Measurements from ENCODE around the gene SV2A. TPM values are rescaled to one million over a fixed set of nuclear protein-coding genes. Genes with fewer than 3 reads are reported as not detected.
A peak's percentile ranks its signal among the peaks of the same experiment; 100 is the strongest.
"Not testable (repeated sequence)": the region's sequence is repeated elsewhere in the genome, so short reads cannot be mapped to it uniquely, and the experiment has no call there.

Gene SV2A
- total RNA-seq, 1 donor from 2014 or later: 17.3 TPM

GRCh38 chr1:149896575-149896974 lies 21.1 kb downstream of the SV2A start:
- H3K4me1 Mint-ChIP-seq (ENCODE audit: low read depth): peaks cover 32% of the 10 kb centered on the region
- DNase-seq (ENCODE audit: low spot score): no peak
- no peak overlapping the region for H3K27ac Mint-ChIP-seq
- H3K9me3 Mint-ChIP-seq: no peaks in the 10 kb centered on the region
- peaks cover 2% of the 10 kb centered on the region for H3K27me3 Mint-ChIP-seq (ENCODE audit: insufficient read depth)
- H3K36me3 Mint-ChIP-seq (ENCODE audit: low read depth): peaks cover 5% of the 10 kb centered on the region
- H3K4me3 Mint-ChIP-seq: no peak overlapping the region
- intact Hi-C loops (cut with micrococcal nuclease): loop anchor here (10.0 kb wide), 3 partner anchors 68 to 318 kb away; no protein-coding TSS in a partner anchor

- no peaks in the 10 kb centered on the region for H3K36me3 Mint-ChIP-seq (ENCODE audit: low read depth)
- no peak for DNase-seq (ENCODE audit: low spot score)
- H3K4me1 Mint-ChIP-seq (ENCODE audit: low read depth): peaks cover 4% of the 10 kb centered on the region
- intact Hi-C loops (cut with micrococcal nuclease): loop anchor here (2.0 kb wide), 1 partner anchor 162 kb away; no protein-coding TSS in a partner anchor
- H3K4me3 Mint-ChIP-seq: no peak overlapping the region
- H3K27ac Mint-ChIP-seq: no peak overlapping the region
- no peaks in the 10 kb centered on the region for H3K9me3 Mint-ChIP-seq
- no peaks in the 10 kb centered on the region for H3K27me3 Mint-ChIP-seq (ENCODE audit: insufficient read depth)
Measured at GRCh38 chr1:149888999-149889289, 28.7 kb downstream of the SV2A start.

GRCh38 chr1:149888247-149888998 lies 29.2 kb downstream of the SV2A start:
- intact Hi-C loops (cut with micrococcal nuclease): loop anchor here (2.0 kb wide), 1 partner anchor 162 kb away; no protein-coding TSS in a partner anchor
- no peaks in the 10 kb centered on the region for H3K9me3 Mint-ChIP-seq
- no peaks in the 10 kb centered on the region for H3K27me3 Mint-ChIP-seq (ENCODE audit: insufficient read depth)
- H3K4me3 Mint-ChIP-seq: no peak overlapping the region
- no peaks in the 10 kb centered on the region for H3K36me3 Mint-ChIP-seq (ENCODE audit: low read depth)
- H3K4me1 Mint-ChIP-seq (ENCODE audit: low read depth): peaks cover 4% of the 10 kb centered on the region
- DNase-seq (ENCODE audit: low spot score): peak; percentile 67
- H3K27ac Mint-ChIP-seq: no peak overlapping the region

GRCh38 chr1:149887456-149888246 lies 30.0 kb downstream of the SV2A start:
- H3K36me3 Mint-ChIP-seq (ENCODE audit: low read depth): no peaks in the 10 kb centered on the region
- no peak overlapping the region for H3K4me3 Mint-ChIP-seq
- no peaks in the 10 kb centered on the region for H3K9me3 Mint-ChIP-seq
- peak; percentile 80 for DNase-seq (ENCODE audit: low spot score)
- H3K27ac Mint-ChIP-seq: no peak overlapping the region
- H3K27me3 Mint-ChIP-seq (ENCODE audit: insufficient read depth): no peaks in the 10 kb centered on the region
- intact Hi-C loops (cut with micrococcal nuclease): loop anchor here (2.0 kb wide), 2 partner anchors 121 to 163 kb away; no protein-coding TSS in a partner anchor
- H3K4me1 Mint-ChIP-seq (ENCODE audit: low read depth): peaks cover 4% of the 10 kb centered on the region

GRCh38 chr1:149887196-149887455 lies 30.5 kb downstream of the SV2A start:
- H3K27me3 Mint-ChIP-seq (ENCODE audit: insufficient read depth); H3K4me3 Mint-ChIP-seq; DNase-seq (ENCODE audit: low spot score); H3K36me3 Mint-ChIP-seq (ENCODE audit: low read depth); H3K9me3 Mint-ChIP-seq; H3K27ac Mint-ChIP-seq; H3K4me1 Mint-ChIP-seq (ENCODE audit: low read depth): not testable (repeated sequence)
- intact Hi-C loops (cut with micrococcal nuclease): loop anchor here (2.0 kb wide), 1 partner anchor 122 kb away; no protein-coding TSS in a partner anchor

- DNase-seq (ENCODE audit: low spot score): peak; percentile 90
- H3K36me3 Mint-ChIP-seq (ENCODE audit: low read depth): peaks cover 1% of the 10 kb centered on the region
- H3K27ac Mint-ChIP-seq: no peak overlapping the region
- no peaks in the 10 kb centered on the region for H3K27me3 Mint-ChIP-seq (ENCODE audit: insufficient read depth)
- H3K4me3 Mint-ChIP-seq: no peak overlapping the region
- no peaks in the 10 kb centered on the region for H3K9me3 Mint-ChIP-seq
- peaks cover 13% of the 10 kb centered on the region for H3K4me1 Mint-ChIP-seq (ENCODE audit: low read depth)
- intact Hi-C loops (cut with micrococcal nuclease): loop anchor here (1.0 to 2.0 kb wide), 5 partner anchors 13 to 348 kb away; partner anchors contain the start of genes BOLA1, SF3B4 and VPS45
Measured at GRCh38 chr1:149886396-149887195, 31.0 kb downstream of the SV2A start.

- not testable (repeated sequence) for H3K9me3 Mint-ChIP-seq; H3K36me3 Mint-ChIP-seq (ENCODE audit: low read depth); H3K4me3 Mint-ChIP-seq; DNase-seq (ENCODE audit: low spot score); H3K27ac Mint-ChIP-seq; H3K27me3 Mint-ChIP-seq (ENCODE audit: insufficient read depth)
- peaks cover 15% of the 10 kb centered on the region for H3K4me1 Mint-ChIP-seq (ENCODE audit: low read depth)
- intact Hi-C loops (cut with micrococcal nuclease): loop anchor here (1.0 to 2.0 kb wide), 5 partner anchors 13 to 348 kb away; partner anchors contain the start of genes BOLA1, SF3B4 and VPS45
Measured at GRCh38 chr1:149886121-149886395, 31.6 kb downstream of the SV2A start.

GRCh38 chr1:149885339-149886120 lies 32.1 kb downstream of the SV2A start:
- peak; percentile 66 for DNase-seq (ENCODE audit: low spot score)
- H3K36me3 Mint-ChIP-seq (ENCODE audit: low read depth): peaks cover 1% of the 10 kb centered on the region
- H3K4me1 Mint-ChIP-seq (ENCODE audit: low read depth): peaks cover 15% of the 10 kb centered on the region
- H3K4me3 Mint-ChIP-seq: no peak overlapping the region
- intact Hi-C loops (cut with micrococcal nuclease): loop anchor here (1.0 to 2.0 kb wide), 5 partner anchors 14 to 349 kb away; partner anchors contain the start of genes BOLA1, SF3B4 and VPS45
- no peaks in the 10 kb centered on the region for H3K27me3 Mint-ChIP-seq (ENCODE audit: insufficient read depth)
- H3K27ac Mint-ChIP-seq: no peak overlapping the region
- H3K9me3 Mint-ChIP-seq: no peaks in the 10 kb centered on the region

- Mint-ChIP-seq H3K4me1 (ENCODE audit: low read depth) (peaks cover 18% of the 10 kb centered on the region), H3K36me3 (ENCODE audit: low read depth) (peaks cover 1% of the 10 kb centered on the region), H3K9me3 (no peaks in the 10 kb centered on the region), H3K4me3 (no peak overlapping the region), H3K27me3 (ENCODE audit: insufficient read depth) (no peaks in the 10 kb centered on the region), H3K27ac (no peak overlapping the region)
- no peak for DNase-seq (ENCODE audit: low spot score)
- intact Hi-C loops (cut with micrococcal nuclease): no loop called here
Measured at GRCh38 chr1:149884433-149885338, 33.0 kb downstream of the SV2A start.

- Mint-ChIP-seq H3K4me1 (ENCODE audit: low read depth) (peaks cover 27% of the 10 kb centered on the region), H3K9me3 (no peaks in the 10 kb centered on the region), H3K27ac (peak overlapping the region; percentile 49), H3K36me3 (ENCODE audit: low read depth) (peaks cover 3% of the 10 kb centered on the region), H3K4me3 (peak overlapping the region; percentile 44), H3K27me3 (ENCODE audit: insufficient read depth) (no peaks in the 10 kb centered on the region)
- intact Hi-C loops (cut with micrococcal nuclease): no loop called here
- DNase-seq (ENCODE audit: low spot score): no peak
Measured at GRCh38 chr1:149883598-149884247, 33.9 kb downstream of the SV2A start.

GRCh38 chr1:149881876-149882275 lies 35.8 kb downstream of the SV2A start:
- Mint-ChIP-seq H3K27me3 (ENCODE audit: insufficient read depth) (no peaks in the 10 kb centered on the region), H3K4me1 (ENCODE audit: low read depth) (peaks cover 27% of the 10 kb centered on the region), H3K36me3 (ENCODE audit: low read depth) (peaks cover 3% of the 10 kb centered on the region), H3K4me3 (no peak overlapping the region), H3K9me3 (no peaks in the 10 kb centered on the region), H3K27ac (no peak overlapping the region)
- DNase-seq (ENCODE audit: low spot score): no peak
- intact Hi-C loops (cut with micrococcal nuclease): no loop called here

All from activated T-helper 1 cell treated with anti-CD3 and anti-CD28 coated beads, Interleukin-12 subunit alpha, Interleukin-12 subunit beta, Interleukin-2, Interleukin-4 antibody, amounts not matched to agents 30 ng/mL and 10 ng/mL and 1 ng/mL, durations not matched to agents 14 hours and 24 hours and 36 hours (primary cell).